OCI-LY7 (cell line): Measurements from ENCODE around the gene DEPDC1B.

Experiments
- CTCF ChIP-seq: fragments of 200-600 bp; sonication (generic); conservative IDR thresholded peaks from 2 replicates; pipeline ENCODE4 v1.5.1; 2014; ENCODE audit warnings: mild to moderate bottlenecking, antibody characterized with exemption, low read length, moderate library complexity, mixed read lengths
- EZH2phosphoT487 ChIP-seq: fragments of 200-600 bp; sonication (generic); IDR thresholded peaks from 2 replicates; pipeline ENCODE4 v1.6.1; 2018; ENCODE audit warnings: low read depth, borderline replicate concordance, mild to moderate bottlenecking, mixed run types, antibody characterized with exemption, low read length, moderate library complexity, mixed read lengths

- TF ChIP-seq CTCF (no peak), EZH2phosphoT487 (no peak)
These were observed 14.3 kb downstream of the DEPDC1B start for GRCh38 chr5:60685700-60686099.
